HG03135 (cell line): ENCODE results near the gene KRT85.

ENCODE experiments used
- ATAC-seq: cut with Tn5 transposase; IDR thresholded peaks from one replicate; pipeline ENCODE4 v1.9.1; 2021; ENCODE audit warnings: mild to moderate bottlenecking, moderate library complexity; ENCODE audit not compliant: unreplicated experiment

KRT85 gene

DNA sequence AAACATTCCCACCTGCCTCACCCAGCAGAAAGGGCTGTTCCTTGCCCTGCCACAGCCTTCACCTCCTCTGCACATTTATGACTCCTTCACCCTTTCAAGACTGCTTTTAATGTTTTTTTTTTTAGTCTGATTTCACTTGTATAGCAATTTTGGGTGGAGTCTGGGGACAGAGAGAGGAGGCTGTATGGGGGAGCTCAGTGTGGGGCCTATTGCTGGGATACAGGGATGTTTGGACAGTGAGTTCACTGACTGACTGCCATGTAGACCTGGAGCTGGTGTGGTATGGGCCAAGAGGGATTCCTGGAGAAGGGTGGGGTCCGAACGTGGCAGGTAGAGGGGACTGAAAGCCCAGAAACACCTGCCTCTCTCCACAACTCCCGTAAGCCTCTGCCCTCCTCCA lies 1.9 kb upstream of the KRT85 start:
- no peak for ATAC-seq

- ATAC-seq, result no peak
Observed at GRCh38 chr12:52368508-52368907, 1.2 kb upstream of the KRT85 start.

DNA sequence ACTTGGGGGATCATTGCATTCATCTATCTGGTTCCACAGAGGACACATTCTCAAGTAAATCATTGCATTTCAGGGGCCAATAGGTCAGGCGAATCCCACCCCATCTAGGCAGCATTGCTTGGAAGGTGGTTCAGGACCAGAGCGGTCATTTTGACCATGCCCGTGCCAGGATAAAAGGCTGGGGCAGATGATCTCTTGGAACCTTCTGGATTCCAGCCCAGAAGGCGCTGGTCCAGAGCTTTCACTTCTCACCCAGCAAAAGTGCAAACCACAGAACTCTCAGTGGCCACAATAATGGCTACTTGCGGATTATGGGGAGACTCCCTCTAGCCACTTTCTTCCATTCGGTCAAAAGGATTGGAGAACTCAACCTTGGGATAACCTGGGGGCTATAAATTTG lies 595 bp upstream of the KRT85 start:
- no peak for ATAC-seq

- no peak for ATAC-seq
Observed at GRCh38 chr12:52364901-52365489, 2.3 kb downstream of the KRT85 start.

DNA sequence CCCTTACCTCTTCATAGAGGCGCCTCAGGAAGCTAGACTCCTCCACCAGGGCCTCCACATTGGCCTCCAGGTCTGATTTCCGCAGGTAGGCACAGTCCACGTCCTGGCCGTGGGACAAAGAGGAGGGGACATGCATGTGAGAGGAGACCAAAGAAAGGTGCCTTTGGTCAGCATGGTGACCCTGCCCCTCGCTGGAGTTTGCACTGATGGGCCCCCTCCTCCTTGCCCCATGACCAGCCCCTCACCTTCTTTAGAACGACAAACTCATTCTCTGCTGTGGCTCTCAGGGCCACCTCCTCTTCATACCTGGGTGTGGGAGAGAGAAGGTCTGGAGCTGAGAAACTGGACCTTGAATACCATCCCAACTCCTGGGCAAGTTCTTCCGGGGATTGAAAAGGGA lies 3.2 kb downstream of the KRT85 start:
- no peak for ATAC-seq

DNA sequence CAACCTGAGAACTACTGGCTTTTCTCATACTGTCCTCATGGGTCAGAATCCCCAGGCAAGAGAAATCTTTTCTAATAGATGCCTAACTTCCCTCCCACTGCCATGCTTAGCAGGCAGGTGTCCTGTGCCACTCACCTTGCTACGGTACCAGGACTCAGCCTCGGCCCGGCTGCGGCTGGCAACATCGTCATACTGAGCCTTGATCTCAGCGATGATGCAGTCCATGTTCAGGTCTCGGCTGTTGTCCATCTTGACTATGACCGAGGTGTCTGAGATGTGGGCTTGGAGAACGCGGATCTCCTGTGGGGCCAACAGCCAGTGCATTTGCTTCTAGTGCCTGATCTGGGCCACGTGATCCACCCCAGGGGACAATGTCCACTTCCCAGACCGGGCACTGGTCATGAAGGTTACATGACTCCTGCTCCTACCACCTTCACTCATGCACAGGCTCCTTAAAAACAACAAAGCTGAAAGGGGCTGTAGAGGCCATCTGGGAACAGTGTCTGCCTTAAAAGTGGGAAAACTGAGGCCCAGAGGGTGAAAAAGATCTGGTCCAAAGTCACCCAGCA lies 4.1 kb downstream of the KRT85 start:
- no peak for ATAC-seq

DNA sequence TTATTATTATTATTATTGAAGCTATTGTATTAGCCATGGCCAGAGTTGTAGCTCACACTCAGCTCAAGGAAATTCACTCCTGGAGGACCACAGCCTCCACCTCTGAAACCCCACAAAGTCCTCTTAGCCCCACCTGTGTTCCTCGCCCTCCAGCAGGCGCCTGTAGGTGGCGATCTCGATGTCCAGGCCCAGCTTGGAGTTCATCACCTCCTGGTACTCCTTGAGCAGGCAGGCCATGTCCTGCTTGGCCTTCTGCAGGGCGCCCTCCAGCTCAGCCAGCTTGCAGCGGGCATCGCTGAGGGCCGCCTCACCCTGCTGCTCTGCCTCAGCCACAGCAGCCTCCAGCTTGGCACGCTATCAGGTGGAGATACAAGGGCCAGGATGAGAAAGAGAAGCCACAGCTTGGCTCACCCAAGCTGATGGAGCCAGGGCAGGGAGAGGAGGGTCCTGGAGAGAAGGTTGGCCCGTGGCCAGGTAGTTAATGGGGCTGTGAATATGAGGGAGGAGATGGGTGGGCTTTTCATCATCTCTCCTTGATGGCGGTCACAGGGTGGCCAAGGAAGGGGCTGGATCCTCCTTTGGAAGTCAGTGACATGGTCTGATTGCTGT lies 5.1 kb downstream of the KRT85 start:
- no peak for ATAC-seq

DNA sequence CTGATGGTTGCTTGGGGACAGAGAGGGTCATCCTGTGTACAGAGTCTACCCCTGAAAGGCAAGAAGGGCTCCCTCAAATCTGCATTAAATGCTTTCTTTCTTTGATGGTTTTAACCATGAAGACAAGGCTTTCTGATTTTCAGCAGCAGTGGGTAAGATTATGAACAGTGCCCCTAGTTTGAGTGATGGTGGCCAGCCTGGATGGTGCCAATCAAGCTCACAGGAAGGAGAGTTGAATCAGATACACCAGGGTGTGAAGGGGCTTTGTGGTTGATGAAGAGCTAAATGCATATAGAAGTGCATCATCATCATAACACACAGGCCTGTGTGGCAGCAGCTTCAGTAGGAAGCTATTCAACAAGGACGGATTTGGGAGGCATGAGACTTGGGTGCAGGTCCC lies 5.7 kb downstream of the KRT85 start:
- no peak for ATAC-seq

- no peak for ATAC-seq
Observed at GRCh38 chr12:52360663-52361271, 6.5 kb downstream of the KRT85 start.

DNA sequence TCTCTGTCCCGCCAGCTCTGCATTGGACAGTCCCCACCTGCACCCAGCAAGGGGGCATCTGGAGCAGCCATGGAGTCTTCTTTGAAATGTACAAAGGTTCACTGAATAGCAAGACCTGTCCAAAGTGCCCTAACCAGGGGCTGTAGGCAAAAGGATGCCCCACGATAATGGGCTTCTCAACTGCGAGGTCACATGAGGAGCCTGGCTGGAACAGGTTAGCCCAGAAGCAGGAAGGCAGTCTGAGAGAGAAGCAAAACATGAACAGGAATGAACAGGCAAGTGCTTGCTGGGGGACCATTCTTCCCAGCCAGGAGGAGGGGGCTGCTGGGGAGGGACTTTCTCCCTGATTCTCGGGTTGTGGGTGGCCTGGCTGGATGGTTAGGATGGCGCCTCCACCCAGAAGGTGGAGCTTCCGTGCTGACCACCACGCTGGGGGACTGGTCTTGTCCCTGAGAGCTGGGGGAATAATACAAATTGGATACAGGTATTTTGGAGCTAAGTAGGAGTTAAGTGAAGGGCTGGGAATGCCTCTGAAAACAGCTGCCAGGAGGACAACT lies 7.1 kb downstream of the KRT85 start:
- ATAC-seq, result no peak

- ATAC-seq, result no peak
Observed at GRCh38 chr12:52359621-52360061, 7.6 kb downstream of the KRT85 start.

DNA sequence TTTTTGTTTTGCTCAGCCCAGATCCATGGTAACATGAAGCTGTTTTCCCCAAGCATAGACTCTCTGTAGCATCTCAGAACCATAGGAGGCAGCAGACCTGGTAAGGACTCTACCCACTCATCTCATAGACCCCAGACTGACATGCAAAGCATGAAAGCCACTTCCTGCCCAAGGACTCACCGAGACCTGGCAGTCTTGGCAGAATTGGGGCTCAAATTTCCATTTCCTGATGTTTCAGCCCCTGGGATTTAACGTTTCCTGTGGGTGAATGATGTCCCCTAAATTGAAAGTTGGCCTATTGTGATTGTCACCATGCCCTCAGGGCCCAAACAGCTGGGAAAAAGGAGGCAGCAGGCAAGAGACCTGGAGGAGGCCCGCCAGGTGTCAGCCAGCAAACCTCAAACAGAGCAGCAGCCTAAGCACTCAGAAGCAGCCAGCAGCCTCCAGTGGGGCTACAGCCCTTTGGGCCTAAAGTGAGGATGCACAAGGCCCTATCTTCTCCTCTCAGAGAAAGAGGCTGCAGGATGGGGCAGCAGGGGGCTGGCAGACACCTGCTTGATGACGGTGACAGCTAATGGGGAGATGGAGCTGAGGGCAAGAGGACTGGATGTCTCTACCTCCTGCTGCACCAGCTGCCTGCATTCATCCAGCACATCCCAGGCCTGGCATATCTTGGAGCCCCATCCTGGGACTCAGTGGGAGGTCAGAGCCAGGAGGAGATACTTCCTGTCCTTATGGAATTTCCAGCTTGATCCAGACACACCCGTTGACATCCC lies 8.5 kb downstream of the KRT85 start:
- ATAC-seq, result peak; percentile 91

DNA sequence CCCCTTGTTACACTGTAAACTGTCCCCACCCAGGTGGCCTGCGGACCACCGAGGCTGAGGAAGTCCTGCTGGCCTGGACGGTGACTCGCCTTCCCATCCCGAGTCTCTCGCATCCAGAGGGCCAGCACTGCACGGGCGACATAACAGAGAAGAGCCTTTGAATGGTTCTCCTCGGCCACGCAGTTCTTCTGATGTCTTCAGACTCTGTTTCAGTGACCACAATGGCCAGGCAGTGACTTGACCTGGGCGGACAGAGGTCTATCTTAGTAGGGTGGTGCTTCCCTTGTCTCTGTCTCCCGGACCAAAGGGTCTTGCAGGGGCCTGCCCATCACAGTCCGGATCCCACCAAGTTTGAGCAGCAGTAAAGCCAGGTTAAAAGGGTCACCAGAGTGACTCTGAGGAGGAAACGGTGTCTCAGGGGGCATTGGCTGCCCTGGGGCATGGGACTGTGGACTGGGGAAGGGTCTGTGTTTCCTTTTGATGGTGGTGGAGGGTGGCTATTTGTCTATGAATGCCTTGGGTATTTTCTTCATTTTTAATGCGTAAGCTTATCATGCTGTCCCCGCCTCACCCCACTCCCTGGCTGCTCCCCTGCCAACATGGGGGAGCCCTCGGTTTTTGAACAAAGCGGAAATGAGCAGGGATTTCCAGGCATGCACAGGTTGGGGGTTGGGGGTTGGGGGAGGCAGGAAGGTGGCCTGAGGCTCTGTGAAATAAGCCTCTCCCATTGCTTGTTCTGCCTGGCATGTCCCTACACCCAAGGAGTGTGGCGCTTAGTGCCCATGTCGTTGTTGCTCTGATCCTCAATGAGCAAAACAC lies 10.3 kb downstream of the KRT85 start:
- no peak for ATAC-seq

- no peak for ATAC-seq
Observed at GRCh38 chr12:52356031-52356761, 11.1 kb downstream of the KRT85 start.

- no peak for ATAC-seq
Observed at GRCh38 chr12:52355176-52355575, 12.1 kb downstream of the KRT85 start.

- ATAC-seq, result no peak
Observed at GRCh38 chr12:52354200-52354599, 13.1 kb downstream of the KRT85 start.

- no peak for ATAC-seq
Observed at GRCh38 chr12:52353766-52354165, 13.5 kb downstream of the KRT85 start.

DNA sequence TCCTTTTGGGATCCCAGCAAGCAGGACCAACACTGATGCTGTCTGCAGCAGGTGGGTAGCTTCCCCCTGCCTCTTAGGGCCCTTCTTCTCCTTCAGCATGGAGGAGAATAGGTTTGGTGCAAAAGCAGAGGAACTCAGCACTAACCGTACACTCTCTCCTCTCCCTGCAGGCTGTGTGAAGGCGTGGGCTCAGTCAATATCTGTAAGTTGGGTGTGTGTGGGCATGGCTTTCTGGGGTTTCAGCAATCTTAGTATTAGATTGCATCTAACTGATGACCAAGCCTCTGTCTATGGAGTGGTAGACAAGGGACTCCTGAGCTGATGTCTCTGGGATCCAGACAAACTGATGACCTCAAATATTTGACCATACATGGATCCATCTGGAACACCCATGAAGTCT lies 14.3 kb downstream of the KRT85 start:
- ATAC-seq, result no peak

GRCh38 chr12:52351196-52352059 lies 15.9 kb downstream of the KRT85 start:
- no peak for ATAC-seq
